HG02973 (cell line): ENCODE measurements around the gene RNF145.

Source experiments
- ATAC-seq: cut with Tn5 transposase; IDR thresholded peaks from one replicate; pipeline ENCODE4 v1.9.1; 2021; ENCODE audit warnings: moderate library complexity; ENCODE audit not compliant: unreplicated experiment

Gene RNF145

DNA sequence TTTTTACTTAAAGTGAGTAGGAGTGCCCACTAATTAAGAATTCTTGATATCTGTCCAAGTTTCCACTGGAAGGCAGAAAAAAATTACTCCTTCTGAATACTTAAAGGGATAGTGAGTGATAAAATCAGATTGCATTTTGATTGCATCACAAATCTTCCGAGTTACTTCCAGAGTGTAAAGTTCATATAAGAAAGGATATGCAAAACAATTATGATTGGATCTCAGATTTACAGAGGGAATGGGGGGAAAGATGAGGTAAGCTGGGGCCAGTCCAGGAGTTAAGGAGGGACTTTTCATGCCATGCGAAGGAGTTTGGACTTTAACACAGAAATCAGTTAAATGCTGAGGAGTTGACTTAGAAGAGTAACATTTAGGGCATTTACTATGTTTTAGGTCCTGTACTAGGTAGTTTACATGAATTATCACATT lies 9.3 kb upstream of the RNF145 start:
- no peak for ATAC-seq

DNA sequence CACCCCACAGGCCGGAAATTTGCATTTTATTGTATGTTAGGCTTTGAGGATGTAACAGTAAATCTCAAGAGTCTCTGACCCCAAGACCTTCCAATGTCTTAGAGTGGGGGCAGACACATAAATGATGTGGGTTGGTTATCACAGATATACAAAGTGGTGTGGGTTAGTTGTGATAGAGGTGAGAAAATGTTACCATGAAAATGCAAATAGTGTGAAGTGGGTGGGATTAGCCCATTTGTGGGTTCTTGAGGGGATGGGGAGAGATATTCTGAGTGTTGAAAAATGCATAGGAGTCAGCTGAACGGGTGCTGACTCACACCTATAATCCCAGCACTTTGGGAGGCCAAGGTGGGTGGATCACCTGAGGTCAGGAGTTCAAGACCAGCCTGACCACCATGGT lies 7.9 kb upstream of the RNF145 start:
- no peak for ATAC-seq

DNA sequence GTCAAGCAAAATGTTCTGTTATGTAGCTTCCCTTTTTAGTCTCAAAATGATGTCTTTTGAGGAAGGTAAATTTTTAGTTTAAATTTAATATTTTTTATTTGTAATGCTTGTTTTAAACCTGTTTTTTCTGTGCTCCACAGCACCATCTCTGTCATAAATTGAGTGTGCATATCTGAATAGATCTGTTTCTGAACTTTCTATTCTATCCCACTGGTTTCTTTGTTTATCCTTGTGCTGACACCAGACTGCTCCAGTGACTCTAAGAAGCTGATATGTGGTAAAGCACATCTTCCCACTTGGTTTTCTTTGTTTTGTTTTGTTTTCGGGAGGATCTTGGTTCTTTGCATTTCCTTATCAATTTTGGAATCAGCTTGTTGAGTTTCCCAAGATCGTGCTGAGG lies 7.1 kb upstream of the RNF145 start:
- ATAC-seq = no peak

DNA sequence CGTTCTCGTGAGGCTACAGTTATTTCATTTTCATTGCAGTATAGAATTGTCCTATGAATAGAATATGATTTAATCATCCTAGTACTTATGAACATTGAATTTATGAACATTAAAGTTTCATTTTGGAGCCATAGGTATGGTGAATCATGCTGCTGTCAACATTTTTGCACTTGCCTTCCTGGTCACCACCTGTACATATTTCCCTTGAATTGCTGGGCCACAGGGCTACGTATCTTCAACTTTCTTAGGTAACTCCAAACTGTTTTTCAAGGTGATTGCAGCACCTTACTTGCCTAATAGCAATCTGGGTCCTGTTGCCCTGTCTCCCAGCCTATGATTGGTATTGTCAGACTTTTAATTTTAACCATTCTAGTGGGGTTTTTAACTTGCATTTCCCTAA lies 6.5 kb upstream of the RNF145 start:
- ATAC-seq = no peak

DNA sequence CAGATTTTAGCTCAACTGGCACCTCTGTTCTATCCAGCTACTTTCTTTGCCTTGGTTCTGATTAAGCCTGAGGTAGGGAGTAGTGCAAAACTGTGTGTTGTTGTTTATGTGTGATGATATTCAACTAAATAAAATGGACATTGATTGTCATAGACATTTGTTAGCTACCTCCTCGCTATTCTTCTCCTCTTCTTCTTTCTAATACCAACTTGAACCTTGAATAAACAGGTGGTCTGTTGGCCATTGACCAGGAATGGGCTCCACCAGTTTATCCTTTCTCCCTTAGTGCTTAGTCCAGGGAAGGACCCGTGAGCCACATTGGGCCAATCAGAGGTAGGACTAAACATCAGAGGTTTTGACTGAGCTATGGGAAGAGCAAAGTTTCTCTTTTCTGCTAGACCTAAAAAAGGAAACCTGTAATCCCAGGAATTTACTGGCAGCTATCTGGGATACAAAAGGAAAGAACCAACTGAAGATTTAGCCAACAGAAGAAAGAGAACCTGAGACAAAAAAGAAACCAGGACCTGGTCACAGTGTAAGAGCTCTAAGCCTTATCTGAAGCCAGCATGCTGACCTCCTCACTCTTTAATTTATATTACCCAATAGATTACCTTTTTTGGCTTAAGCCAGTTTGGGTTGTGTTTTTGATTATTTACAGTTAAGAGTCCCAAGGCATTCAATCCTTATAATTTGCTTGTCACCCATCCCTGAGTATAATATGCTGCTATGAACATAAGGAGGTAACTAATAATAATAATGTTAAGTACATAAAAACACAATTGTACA lies 5.3 kb upstream of the RNF145 start:
- ATAC-seq = no peak

DNA sequence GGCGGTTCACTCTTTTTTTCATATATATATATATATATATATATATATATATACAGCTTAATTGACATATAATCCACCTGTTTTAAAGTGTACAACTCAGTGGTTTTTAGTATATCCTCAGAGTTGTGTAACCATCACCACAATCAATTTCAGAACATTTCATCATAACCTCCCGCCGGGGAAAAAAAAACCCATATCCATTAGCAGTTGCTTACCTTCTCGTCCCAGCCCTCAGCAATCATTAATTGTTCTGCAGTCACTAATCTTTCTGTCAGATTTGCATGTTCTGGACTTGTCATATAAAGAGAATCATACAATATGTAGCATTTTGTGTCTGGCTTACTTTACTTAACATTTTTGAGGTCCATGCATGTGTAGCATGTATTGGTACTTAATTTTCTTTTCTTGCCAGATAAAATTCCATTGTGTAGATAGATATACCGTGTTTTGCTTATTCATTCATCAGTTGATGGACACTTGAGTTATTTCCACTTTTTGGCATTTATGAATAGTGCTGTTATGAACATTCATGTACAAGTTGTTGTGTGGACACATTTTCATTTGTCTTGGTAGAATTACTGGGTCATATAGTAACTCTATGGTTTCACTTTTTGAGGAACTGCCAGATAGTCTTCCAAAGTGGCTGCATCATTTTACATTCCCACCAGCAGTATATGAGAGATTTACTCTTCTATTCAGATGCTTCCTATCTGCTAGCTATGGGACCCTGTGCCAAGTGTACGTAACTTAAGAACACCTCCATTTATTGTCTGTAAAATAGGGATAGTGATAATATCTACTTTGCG lies 3.5 kb upstream of the RNF145 start:
- ATAC-seq = no peak

DNA sequence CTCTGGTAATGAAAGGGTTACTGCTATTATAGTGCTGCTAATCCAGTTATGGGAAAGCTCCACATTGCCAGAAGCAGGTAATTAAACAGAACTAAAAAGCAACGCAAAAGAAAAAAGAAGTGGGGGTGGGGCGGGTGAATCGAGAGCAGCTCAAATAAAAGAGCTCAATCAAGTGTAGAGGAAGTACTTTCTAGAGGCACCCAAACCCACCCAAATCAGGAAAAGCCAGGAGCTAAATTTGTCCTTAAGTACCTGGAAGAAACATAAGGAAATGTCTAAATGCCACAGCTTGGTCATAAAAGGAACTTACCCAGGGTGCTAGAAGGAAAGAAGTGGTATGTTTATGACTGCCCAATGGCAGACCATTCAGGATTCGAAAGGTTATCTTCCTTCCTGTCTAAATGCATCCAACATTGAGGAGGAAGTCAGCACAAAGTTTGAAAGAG lies 2.4 kb upstream of the RNF145 start:
- no peak for ATAC-seq

DNA sequence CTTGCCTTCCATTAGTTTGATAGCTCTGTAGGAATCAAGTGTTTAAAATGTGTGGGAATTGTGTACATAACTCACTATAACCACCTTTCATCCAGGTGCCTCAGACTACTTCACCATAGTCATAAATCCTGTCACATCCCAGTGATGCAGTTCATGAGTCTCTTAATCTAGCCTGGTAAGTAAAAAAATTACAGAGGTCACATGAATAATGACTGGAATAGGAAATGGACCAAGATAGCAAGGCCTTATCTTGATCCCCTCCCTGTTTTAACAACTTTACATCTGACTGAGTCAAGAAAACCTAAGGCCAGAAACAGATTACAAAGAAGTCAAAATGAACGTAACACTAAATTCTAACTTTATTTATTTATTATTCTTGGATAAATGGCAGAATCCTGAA lies 1.5 kb upstream of the RNF145 start:
- ATAC-seq = no peak

DNA sequence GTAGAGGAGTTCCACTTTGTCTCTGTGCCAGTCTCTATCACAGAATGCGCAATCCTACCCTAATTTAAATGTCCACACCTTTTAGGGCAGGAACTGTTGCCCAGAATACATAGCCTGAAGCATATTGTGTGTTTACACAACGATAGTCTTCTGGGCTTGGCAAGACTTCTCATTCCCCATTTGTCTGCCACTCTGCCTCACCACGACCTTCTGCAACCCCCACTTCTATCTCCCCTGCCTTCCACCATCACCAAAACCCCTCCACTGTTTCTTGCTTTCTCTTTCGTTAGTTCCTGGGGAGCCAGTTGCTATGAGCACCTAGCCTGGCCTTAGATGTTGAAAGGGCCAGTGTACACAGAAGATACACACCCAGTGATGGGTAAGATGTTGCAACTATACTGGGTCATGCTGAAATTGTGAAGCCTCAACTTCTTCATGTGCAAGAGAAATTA lies 883 bp upstream of the RNF145 start:
- ATAC-seq = no peak

DNA sequence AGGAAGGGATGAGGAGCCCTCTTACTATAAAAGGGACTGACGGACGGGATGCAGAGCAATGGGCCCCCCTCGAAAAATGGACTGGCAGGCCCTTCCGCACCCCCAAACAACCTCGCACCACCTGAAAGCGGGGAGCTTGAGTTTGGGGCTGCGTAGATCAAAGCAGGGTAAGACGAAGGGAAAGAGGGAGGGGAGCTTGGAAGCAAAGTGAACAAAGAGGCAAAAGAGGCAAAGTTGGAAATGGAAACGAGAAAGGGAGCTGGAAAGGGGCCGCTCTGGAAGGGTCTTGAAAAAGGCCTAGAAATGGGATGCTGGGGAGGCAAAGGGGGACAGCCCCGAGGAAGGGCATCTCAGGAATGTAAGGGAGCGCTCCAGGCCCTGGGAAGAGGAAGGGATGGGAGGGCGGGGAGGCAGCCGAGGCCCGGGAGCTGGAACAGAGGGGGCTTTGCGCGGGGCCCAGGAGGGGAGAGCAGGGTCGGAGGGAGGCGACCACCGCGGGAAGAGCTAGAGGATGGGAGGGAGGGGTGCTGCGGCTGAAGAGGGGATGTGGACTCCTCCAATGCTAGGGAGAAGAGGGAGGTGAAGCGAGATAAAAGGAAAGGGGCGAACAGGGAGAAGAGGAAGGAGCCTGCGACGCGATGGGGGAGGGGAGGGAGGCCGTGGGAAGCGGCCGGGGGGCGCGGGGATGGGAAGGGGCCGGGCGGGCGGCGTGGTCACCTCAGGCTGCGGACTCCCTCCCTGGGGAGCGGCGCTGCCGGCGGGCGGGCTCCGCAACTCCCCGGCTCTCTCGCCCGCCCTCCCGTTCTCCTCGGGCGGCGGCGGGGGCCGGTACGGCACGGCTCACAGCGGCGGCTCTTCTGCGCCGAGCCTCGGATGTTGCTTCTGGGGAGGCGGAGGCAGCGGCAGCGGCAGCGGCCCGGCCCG lies 577 bp downstream of the RNF145 start:
- ATAC-seq = peak; percentile 15

DNA sequence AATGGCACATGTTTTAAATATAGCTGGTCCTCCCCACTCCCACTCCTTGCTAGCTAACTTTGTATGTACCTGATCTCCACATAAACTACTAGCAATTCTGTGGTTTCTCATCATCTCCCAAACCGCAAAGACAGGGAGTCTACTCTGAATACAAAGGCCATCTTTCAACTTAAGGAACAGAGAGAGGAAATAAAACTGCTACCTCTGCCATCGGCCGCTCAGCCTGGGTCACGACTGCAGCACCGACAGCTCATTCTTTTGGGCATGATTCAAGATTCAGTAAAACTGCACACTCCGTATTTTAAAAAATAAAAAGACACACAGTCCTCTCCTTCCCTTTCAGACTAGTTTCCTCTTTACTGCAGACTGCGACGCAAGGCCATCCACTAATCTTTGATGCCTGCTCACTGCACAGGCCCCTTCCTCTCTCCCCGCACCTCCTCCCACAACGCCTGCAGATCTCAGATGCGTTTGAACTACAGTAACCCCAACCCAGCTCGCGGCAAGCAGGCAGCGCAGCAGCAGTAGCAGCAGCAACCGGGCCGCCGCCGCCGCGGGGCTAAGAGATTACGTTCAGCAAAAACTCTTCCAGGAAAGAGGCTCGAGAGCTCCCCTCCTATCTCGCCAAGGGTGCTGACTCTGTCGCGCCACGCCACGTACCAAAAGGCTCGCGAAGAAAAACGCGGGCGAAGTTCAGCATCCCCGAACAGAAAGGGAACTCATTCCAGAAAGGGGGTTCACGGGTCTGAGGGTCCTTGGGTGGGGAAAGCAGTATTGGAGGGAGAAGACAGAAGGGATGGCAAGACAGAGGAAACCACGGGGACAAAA lies 1.5 kb downstream of the RNF145 start:
- ATAC-seq = peak; percentile 37

DNA sequence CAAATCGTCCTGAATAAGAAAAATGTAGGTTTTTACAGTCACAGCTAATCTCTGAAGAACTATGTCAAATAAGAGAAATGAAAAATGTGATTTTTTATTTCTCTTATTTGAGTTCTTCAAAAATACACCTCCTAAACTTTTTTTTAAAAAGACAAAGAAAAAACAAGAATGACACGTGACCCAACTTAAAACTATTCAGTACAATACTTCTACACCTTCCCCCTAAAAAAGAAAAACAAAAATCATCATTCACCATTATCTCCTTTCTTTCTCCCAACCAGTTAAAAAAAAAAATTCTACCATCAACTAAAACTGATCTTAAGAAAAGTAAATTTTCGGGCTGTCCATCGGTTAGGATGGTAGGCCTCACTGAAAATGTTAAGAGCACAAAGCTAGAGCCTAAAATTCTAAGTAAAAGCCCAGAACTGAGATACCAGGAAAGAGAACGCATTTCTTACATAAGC lies 2.1 kb downstream of the RNF145 start:
- no peak for ATAC-seq

DNA sequence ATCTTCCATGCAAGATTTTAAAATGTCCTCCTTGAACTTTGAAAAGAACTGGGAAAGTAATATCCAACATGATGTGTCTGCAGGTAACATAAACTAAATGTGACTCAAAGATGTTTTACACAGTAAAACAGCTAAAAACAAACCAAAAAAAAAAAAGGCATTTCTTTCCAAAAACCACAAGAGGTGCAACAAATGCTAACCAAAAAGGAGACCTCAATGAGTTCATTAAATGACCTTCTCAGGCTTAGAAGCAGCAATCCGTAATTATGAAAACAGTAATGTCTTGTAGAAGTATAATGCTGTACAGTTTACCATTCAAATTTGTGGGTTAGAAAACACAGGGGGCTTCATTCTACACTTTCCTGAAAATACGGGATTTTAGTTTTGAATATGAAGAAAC lies 2.5 kb downstream of the RNF145 start:
- ATAC-seq = no peak

DNA sequence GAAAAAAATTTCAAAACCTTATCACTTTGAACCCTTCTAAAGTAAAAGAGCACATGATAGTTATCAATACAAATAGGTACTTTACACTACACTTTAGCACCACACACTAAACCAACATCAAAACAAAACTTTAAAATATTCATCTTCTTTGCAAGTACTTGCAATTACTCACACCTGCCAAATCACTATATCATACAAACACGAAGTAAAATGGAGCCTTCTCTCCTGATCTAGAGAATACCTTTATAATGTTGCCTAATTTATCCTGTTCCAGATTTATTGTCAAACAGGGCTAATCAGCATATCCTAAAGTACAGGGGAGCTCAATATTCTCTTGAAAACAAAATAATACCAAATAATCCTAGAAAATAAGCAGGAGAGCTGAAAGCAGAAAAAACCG lies 3.0 kb downstream of the RNF145 start:
- no peak for ATAC-seq

DNA sequence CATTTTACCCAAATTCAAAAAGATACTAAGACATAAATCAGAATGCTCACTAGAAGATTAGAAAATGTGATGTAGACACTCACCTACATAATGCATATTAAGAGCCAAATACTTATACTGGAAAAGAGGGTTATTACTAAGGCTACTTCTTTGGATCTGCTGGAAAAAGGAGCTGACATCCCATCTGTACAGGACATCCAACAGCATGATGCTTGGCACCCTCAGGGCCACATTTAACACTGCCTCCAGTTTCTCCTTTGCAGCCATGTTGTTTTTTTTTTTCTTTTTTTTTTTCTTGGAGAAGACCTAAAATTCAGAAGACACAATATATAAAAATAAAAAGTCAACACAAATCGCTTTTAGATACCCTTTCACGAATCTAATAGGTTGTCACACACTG lies 6.0 kb downstream of the RNF145 start:
- ATAC-seq = no peak

DNA sequence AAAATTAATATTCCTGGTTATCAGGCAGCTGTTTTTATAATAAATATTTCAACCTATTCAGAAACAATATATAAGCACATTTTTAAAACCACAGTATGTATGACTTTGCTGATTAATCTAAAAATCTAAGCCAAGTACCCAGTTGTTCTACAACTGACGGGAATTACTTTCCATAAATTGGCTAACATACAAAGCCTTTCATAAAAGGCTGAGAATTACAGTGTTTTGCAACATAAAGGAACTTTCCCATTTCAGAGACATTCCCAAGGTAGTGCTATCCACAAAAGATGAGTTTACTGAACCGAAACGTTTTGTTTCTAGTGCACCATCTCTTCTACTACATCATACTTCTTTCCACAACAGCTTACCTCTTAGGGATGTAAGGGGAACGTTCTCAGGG lies 7.2 kb downstream of the RNF145 start:
- no peak for ATAC-seq

DNA sequence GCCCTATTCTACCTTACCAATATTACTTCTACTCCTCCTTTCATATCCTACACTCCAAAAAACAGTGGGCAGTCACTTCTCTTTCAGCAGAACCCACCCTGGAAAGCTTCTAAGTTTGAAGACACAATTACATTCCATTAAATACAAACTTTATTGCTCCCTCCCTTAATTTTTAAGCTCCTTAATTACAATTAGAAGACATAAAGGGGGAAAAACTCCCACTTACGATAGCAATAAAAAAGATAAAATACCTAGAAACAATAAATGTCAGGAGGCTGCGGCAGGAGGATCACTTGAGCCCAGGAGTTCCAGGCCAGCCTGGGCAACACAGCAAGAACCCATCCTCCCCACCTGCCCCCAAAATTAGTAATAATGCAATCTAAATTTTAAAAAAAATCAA lies 9.6 kb downstream of the RNF145 start:
- no peak for ATAC-seq

DNA sequence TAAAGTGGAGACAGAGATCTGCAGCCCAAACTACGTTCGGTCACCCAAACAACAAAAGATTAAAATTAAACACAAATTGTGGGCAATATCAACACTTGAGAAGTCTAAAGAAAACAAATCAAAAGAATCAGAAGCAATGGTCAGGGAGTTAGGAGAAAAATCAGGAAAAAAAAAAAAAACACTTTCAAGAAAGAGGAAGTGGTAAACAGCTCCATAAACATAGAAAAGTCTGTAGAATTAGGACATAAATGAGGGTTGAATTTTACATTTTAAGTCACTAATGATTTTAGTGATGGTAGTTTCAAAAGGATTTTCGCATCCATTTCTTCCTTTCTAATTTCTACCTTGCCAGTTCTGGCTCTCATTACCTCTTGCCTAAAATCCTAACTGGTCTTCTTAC lies 10.1 kb downstream of the RNF145 start:
- ATAC-seq = no peak

DNA sequence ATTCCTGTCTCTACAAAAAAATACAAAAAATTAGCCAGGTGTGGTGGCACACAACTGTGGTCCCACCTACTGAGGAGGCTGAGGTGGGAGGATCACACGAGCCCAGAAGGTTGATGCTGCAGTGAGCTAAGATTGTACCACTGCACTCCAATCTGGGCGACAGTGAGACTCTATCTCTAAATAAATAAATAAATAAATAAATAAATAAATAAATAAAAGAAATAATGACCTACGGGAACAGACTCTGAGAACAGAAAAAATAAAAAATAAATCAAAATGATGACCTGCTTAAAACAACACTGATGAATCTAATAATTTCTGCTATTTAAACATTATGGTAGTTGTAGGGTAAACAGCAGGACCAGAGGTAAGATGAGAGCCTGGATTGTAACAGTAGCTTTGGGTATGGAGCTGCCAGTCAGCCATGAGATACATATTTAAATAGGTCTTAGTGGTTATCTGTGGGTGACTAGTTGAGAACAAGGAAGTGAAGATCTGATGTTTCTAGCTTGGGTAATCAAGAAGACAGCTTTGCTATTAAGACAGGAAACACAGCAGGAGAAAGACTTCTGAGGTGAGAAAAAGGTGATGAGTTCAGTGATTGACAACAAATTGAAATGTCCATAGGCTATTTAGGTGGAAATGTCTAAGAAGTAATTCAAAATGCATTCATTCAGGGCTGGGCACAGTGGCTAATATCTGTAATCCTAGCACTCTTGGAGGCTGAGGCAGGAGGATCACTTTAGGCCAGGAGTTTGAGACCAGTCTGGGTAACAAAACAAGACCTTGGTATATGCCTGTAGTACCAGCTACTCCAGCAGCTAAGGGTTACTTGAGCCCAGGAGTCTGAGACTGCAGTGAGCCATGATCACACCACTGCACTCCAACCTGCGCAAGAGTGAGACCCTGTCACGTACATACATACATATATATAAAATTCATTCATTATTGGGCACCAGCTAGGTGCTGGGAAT lies 11.0 kb downstream of the RNF145 start:
- ATAC-seq = peak; percentile 92
